Dermis microvascular lymphatic vessel endothelial cell (primary cell): Measurements from ENCODE around the gene PHYHD1. TPM values are rescaled to one million over a fixed set of nuclear protein-coding genes. Genes with fewer than 3 reads are reported as not detected.
A peak's percentile ranks its signal among the peaks of the same experiment; 100 is the strongest.

ENCODE experiments used
- DNase-seq, 2 donors: peaks; one replicate each; pipeline versions ENCODE4 v3.0.0 to v3.0.0-alpha.2; 2010; ENCODE audit warnings: low read depth in 2 of 2
- total RNA-seq: library from RNA; depleted of rRNA; stranded (reverse); fragments of >200 nt; gene quantifications from 2 replicates; pipeline ENCODE4 v1.2.1, GENCODE V29; 2014

The PHYHD1 gene
- total RNA-seq, 1 donor from 2014 or later: 0.26 TPM

- no peak for DNase-seq
These were observed 19.4 kb upstream of the PHYHD1 start for GRCh38 chr9:128901379-128901778.

- DNase-seq: no peak
These were observed 19.0 kb upstream of the PHYHD1 start for GRCh38 chr9:128901822-128902221.

- peak in 1 of 2 donors; percentile 48 for DNase-seq
These were observed 18.3 kb upstream of the PHYHD1 start for GRCh38 chr9:128902351-128903078.

GRCh38 chr9:128903079-128903461 lies 17.7 kb upstream of the PHYHD1 start:
- no peak for DNase-seq

- DNase-seq: no peak
These were observed 16.7 kb upstream of the PHYHD1 start for GRCh38 chr9:128903871-128904620.

GRCh38 chr9:128905964-128906363 lies 14.8 kb upstream of the PHYHD1 start:
- DNase-seq: no peak

GRCh38 chr9:128906741-128907140 lies 14.0 kb upstream of the PHYHD1 start:
- no peak for DNase-seq

- no peak for DNase-seq
These were observed 12.4 kb upstream of the PHYHD1 start for GRCh38 chr9:128908372-128908771.

GRCh38 chr9:128909859-128910258 lies 10.9 kb upstream of the PHYHD1 start:
- DNase-seq: no peak

- DNase-seq: no peak
These were observed 9.9 kb upstream of the PHYHD1 start for GRCh38 chr9:128910906-128911305.

GRCh38 chr9:128911529-128912035 lies 9.2 kb upstream of the PHYHD1 start:
- DNase-seq: peak in 1 of 2 donors; percentile 92

- DNase-seq: peak in 1 of 2 donors; percentile 90
These were observed 8.4 kb upstream of the PHYHD1 start for GRCh38 chr9:128912270-128912853.

- DNase-seq: no peak
These were observed 7.5 kb upstream of the PHYHD1 start for GRCh38 chr9:128913048-128913900.

GRCh38 chr9:128913995-128914772 lies 6.6 kb upstream of the PHYHD1 start:
- DNase-seq: no peak

- no peak for DNase-seq
These were observed 4.6 kb upstream of the PHYHD1 start for GRCh38 chr9:128916204-128916603.

- no peak for DNase-seq
These were observed 4.0 kb upstream of the PHYHD1 start for GRCh38 chr9:128916745-128917144.

- DNase-seq: peak in 1 of 2 donors; percentile 75
These were observed 3.5 kb upstream of the PHYHD1 start for GRCh38 chr9:128917151-128917849.

GRCh38 chr9:128918921-128919320 lies 1.9 kb upstream of the PHYHD1 start:
- no peak for DNase-seq

- no peak for DNase-seq
These were observed 1.2 kb upstream of the PHYHD1 start for GRCh38 chr9:128919402-128920089.
